KMS-11 (cell line): ENCODE results near the gene THAP8.

Experiments used
- H2AFZ ChIP-seq: fragments of 200-600 bp; sonication (generic); 2 replicates; pipeline ENCODE4 v1.6.1; 2016; ENCODE audit warnings: antibody characterized with exemption, mixed run types, low read depth
- H3K27ac ChIP-seq: fragments of 200-600 bp; sonication (generic); 2 replicates; pipeline ENCODE4 v1.6.1; 2016; ENCODE audit warnings: mild to moderate bottlenecking, mixed run types
- H3K27me3 ChIP-seq: fragments of 200-600 bp; sonication (generic); 2 replicates; pipeline ENCODE4 v1.6.1; 2017; ENCODE audit warnings: mild to moderate bottlenecking, low read depth, mixed run types, moderate library complexity; ENCODE audit not compliant: insufficient read depth
- H3K36me3 ChIP-seq: fragments of 200-600 bp; sonication (generic); 2 replicates; pipeline ENCODE4 v1.6.1; 2017; ENCODE audit warnings: mild to moderate bottlenecking, mixed run types; ENCODE audit not compliant: insufficient read depth
- H3K4me1 ChIP-seq: fragments of 200-600 bp; sonication (generic); 2 replicates; pipeline ENCODE4 v1.6.1; 2016; ENCODE audit warnings: mild to moderate bottlenecking, low read depth, mixed run types; ENCODE audit not compliant: poor library complexity, severe bottlenecking
- H3K4me2 ChIP-seq: fragments of 200-600 bp; sonication (generic); 2 replicates; pipeline ENCODE4 v1.7.0; 2016; ENCODE audit warnings: mild to moderate bottlenecking, mixed run types
- H3K4me3 ChIP-seq: fragments of 200-600 bp; sonication (generic); IDR thresholded peaks from 2 replicates; pipeline ENCODE4 v1.6.1; 2017; ENCODE audit warnings: low read depth, low read length, mixed read lengths; ENCODE audit not compliant: insufficient read depth
- H3K79me2 ChIP-seq: fragments of 200-600 bp; sonication (generic); 2 replicates; pipeline ENCODE4 v1.6.1; 2016; ENCODE audit warnings: low read depth, mixed run types; ENCODE audit not compliant: insufficient read depth
- H3K9ac ChIP-seq: fragments of 200-600 bp; sonication (generic); 2 replicates; pipeline ENCODE4 v1.6.1; 2016; ENCODE audit warnings: mild to moderate bottlenecking, mixed run types
- H4K20me1 ChIP-seq: fragments of 200-600 bp; sonication (generic); 2 replicates; pipeline ENCODE4 v1.6.1; 2016; ENCODE audit warnings: mild to moderate bottlenecking, mixed run types; ENCODE audit not compliant: insufficient read depth
- CTCF ChIP-seq: fragments of 200-600 bp; sonication (generic); conservative IDR thresholded peaks from 2 replicates; pipeline ENCODE4 v1.6.1; 2017; ENCODE audit warnings: low read depth, mild to moderate bottlenecking, antibody characterized with exemption, low read length, moderate library complexity, mixed read lengths

THAP8 gene

GRCh38 chr19:35987571-35987896 lies 66.6 kb downstream of the THAP8 start:
- Histone ChIP-seq H4K20me1 (no peaks in the 10 kb centered on the region), H3K4me2 (no peak overlapping the region), H3K36me3 (no peaks in the 10 kb centered on the region), H2AFZ (no peak overlapping the region), H3K4me3 (no peak overlapping the region), H3K27me3 (peaks cover 29% of the 10 kb centered on the region; the same call in 1 of the 2 replicates), H3K9ac (no peak overlapping the region), H3K79me2 (no peaks in the 10 kb centered on the region), H3K27ac (no peak overlapping the region), H3K4me1 (no peaks in the 10 kb centered on the region)
- no peak for TF ChIP-seq CTCF

GRCh38 chr19:35986664-35987570 lies 67.2 kb downstream of the THAP8 start:
- no peaks in the 10 kb centered on the region for H4K20me1 ChIP-seq
- H3K27me3 ChIP-seq, result peaks cover 34% of the 10 kb centered on the region; the same call in 1 of the 2 replicates
- no peak overlapping the region for H3K9ac ChIP-seq
- H3K4me3 ChIP-seq, result no peak overlapping the region
- no peaks in the 10 kb centered on the region for H3K4me1 ChIP-seq
- H3K36me3 ChIP-seq, result no peaks in the 10 kb centered on the region
- no peak overlapping the region for H2AFZ ChIP-seq
- H3K27ac ChIP-seq, result no peak overlapping the region
- TF ChIP-seq CTCF, result no peak
- H3K4me2 ChIP-seq, result no peak overlapping the region
- H3K79me2 ChIP-seq, result no peaks in the 10 kb centered on the region

- no peaks in the 10 kb centered on the region for H3K36me3 ChIP-seq
- H3K9ac ChIP-seq, result no peak overlapping the region
- peaks cover 42% of the 10 kb centered on the region; the same call in 1 of the 2 replicates for H3K27me3 ChIP-seq
- H3K4me2 ChIP-seq, result no peak overlapping the region
- no peak overlapping the region for H2AFZ ChIP-seq
- no peaks in the 10 kb centered on the region for H3K79me2 ChIP-seq
- no peak for TF ChIP-seq CTCF
- H3K4me1 ChIP-seq, result no peaks in the 10 kb centered on the region
- H3K27ac ChIP-seq, result no peak overlapping the region
- H3K4me3 ChIP-seq, result no peak overlapping the region
- H4K20me1 ChIP-seq, result no peaks in the 10 kb centered on the region
These were observed 68.0 kb downstream of the THAP8 start for GRCh38 chr19:35986111-35986510.
